Body of pancreas (tissue), 4 donors: ENCODE data around the gene ZNF277. TPM values are rescaled to one million over a fixed set of nuclear protein-coding genes. Genes with fewer than 3 reads are reported as not detected.

Source experiments
- ATAC-seq: fragments of 150-250 bp; one replicate; pipeline ENCODE4 v1.9.1; 2016
- DNase-seq, 4 donors: peaks; one replicate each; pipeline ENCODE4 v3.0.0-alpha.2; 2019
- H3K27ac ChIP-seq, 4 donors: fragments of 200-600 bp; sonication (generic); 1 replicate in 3 of 4; 2 replicates in 1 of 4; pipeline versions ENCODE4 v1.5.1 to v1.6.1; 2016 to 2019; ENCODE audit warnings: mild to moderate bottlenecking in 1 of 4, mixed read lengths in 1 of 4, moderate library complexity in 1 of 4
- H3K27me3 ChIP-seq, 2 donors: fragments of 200-600 bp; sonication (generic); one replicate each; pipeline ENCODE4 v1.6.0; 2016; ENCODE audit warnings: mild to moderate bottlenecking in 1 of 2
- H3K36me3 ChIP-seq, 2 donors: fragments of 200-600 bp; sonication (generic); replicated peaks in 1 of 2; 2 replicates each; pipeline ENCODE4 v1.5.1; 2016; ENCODE audit warnings: low read depth in 2 of 2; ENCODE audit not compliant: insufficient read depth in 1 of 2
- H3K4me1 ChIP-seq: fragments of 200-600 bp; sonication (generic); one replicate; pipeline ENCODE4 v1.6.0; 2016
- H3K4me3 ChIP-seq, 2 donors: fragments of 200-600 bp; sonication (generic); 1 replicate in 1 of 2; 2 replicates in 1 of 2; pipeline ENCODE4 v1.5.1; 2016 to 2019
- H3K9me3 ChIP-seq, 3 donors: fragments of 200-600 bp; sonication (generic); 1 replicate in 2 of 3; 2 replicates in 1 of 3; pipeline ENCODE4 v1.5.1; 2016
- POLR2A ChIP-seq, 3 donors: fragments of 450-650 bp; IDR thresholded peaks; one replicate each; pipeline ENCODE4 v1.6.1; 2016; ENCODE audit warnings: antibody characterized with exemption in 3 of 3, mild to moderate bottlenecking in 2 of 3
- WGBS, 2 donors: methylation state at CpG; one replicate each; pipeline ENCODE4 v1.1.5; 2017; 5-methylcytosine and 5-hydroxymethylcytosine counted together
- intact Hi-C: fragments of 100-400 bp; cut with DNase I; formaldehyde crosslinking; loops from one replicate; pipeline ENCODE4 v1.15.1; 2023
- total RNA-seq, 2 donors: library from RNA; depleted of rRNA; stranded (reverse); fragments of >200 nt; gene quantifications; one replicate each; pipeline ENCODE4 v1.1.0, GENCODE V29; 2016
- TF ChIP-seq, protein P1 (sequence below), 7 experiments: fragments of 450-650 bp in 4 of 7; fragments of 200-600 bp in 3 of 7; sonication (generic) in 3 of 7; IDR thresholded peaks; one replicate each; pipeline ENCODE4 v1.5.1; 2016 to 2019; ENCODE audit warnings: antibody characterized with exemption in 7 of 7

Gene ZNF277
- total RNA-seq, 2 donors from 2014 or later, result 12.9 to 34.0 TPM

- no peaks in the 10 kb centered on the region for H3K36me3 ChIP-seq
- H3K9me3 ChIP-seq, result peaks cover 0 to 4% (median 0%) of the 10 kb centered on the region in 3 donors
- WGBS, 2 donors, result 66 to 84% methylated on average over 3 of the region's 3 CpGs
- no peaks in the 10 kb centered on the region for H3K27me3 ChIP-seq
- H3K27ac ChIP-seq, result no peak overlapping the region
- no peak for DNase-seq
- no peaks in the 10 kb centered on the region for H3K4me1 ChIP-seq
- intact Hi-C loops, result no loop called here
- TF ChIP-seq, protein P1, sequence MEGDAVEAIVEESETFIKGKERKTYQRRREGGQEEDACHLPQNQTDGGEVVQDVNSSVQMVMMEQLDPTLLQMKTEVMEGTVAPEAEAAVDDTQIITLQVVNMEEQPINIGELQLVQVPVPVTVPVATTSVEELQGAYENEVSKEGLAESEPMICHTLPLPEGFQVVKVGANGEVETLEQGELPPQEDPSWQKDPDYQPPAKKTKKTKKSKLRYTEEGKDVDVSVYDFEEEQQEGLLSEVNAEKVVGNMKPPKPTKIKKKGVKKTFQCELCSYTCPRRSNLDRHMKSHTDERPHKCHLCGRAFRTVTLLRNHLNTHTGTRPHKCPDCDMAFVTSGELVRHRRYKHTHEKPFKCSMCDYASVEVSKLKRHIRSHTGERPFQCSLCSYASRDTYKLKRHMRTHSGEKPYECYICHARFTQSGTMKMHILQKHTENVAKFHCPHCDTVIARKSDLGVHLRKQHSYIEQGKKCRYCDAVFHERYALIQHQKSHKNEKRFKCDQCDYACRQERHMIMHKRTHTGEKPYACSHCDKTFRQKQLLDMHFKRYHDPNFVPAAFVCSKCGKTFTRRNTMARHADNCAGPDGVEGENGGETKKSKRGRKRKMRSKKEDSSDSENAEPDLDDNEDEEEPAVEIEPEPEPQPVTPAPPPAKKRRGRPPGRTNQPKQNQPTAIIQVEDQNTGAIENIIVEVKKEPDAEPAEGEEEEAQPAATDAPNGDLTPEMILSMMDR (IDR thresholded peaks at IDR 0.05), result no peak
- TF ChIP-seq POLR2A (IDR thresholded peaks at IDR 0.05), result no peak
- no peak overlapping the region for H3K4me3 ChIP-seq
- no peak for ATAC-seq
Measured at GRCh38 chr7:112361154-112361553, 154.7 kb downstream of the ZNF277 start.

- 92 to 100% methylated on average over 2 of the region's 2 CpGs for WGBS, 2 donors
- Histone ChIP-seq H3K4me1 (no peaks in the 10 kb centered on the region), H3K4me3 (no peak overlapping the region), H3K27ac (no peak overlapping the region), H3K9me3 (peaks cover 0 to 4% (median 0%) of the 10 kb centered on the region in 3 donors), H3K27me3 (no peaks in the 10 kb centered on the region), H3K36me3 (no peaks in the 10 kb centered on the region)
- ATAC-seq, result no peak
- intact Hi-C loops, result no loop called here
- no peak for DNase-seq
- TF ChIP-seq POLR2A (IDR thresholded peaks at IDR 0.05), result no peak
- TF ChIP-seq, protein P1 (IDR thresholded peaks at IDR 0.05), result no peak
Measured at GRCh38 chr7:112362053-112362650, 155.7 kb downstream of the ZNF277 start.

- no peak for TF ChIP-seq POLR2A (IDR thresholded peaks at IDR 0.05)
- TF ChIP-seq, protein P1 (IDR thresholded peaks at IDR 0.05), result no peak
- H3K27ac ChIP-seq, result no peak overlapping the region
- DNase-seq, result no peak
- 63 to 77% methylated on average over 8 of the region's 8 CpGs for WGBS, 2 donors
- no peak overlapping the region for H3K4me3 ChIP-seq
- H3K27me3 ChIP-seq, result no peaks in the 10 kb centered on the region
- ATAC-seq, result no peak
- no peaks in the 10 kb centered on the region for H3K36me3 ChIP-seq
- intact Hi-C loops, result no loop called here
- peaks cover 0 to 4% (median 0%) of the 10 kb centered on the region in 3 donors for H3K9me3 ChIP-seq
- no peaks in the 10 kb centered on the region for H3K4me1 ChIP-seq
Measured at GRCh38 chr7:112362731-112363131, 156.2 kb downstream of the ZNF277 start.

- intact Hi-C loops, result no loop called here
- Histone ChIP-seq H3K36me3 (no peaks in the 10 kb centered on the region), H3K4me1 (no peaks in the 10 kb centered on the region), H3K27ac (no peak overlapping the region), H3K27me3 (no peaks in the 10 kb centered on the region), H3K9me3 (no peaks in the 10 kb centered on the region), H3K4me3 (no peak overlapping the region)
- no peak for TF ChIP-seq POLR2A (IDR thresholded peaks at IDR 0.05)
- TF ChIP-seq, protein P1 (IDR thresholded peaks at IDR 0.05), result no peak
- no peak for DNase-seq
- WGBS, 2 donors, result 95 to 100% methylated on average over 1 of the region's 1 CpG
- ATAC-seq, result no peak
Measured at GRCh38 chr7:112364388-112364787, 157.9 kb downstream of the ZNF277 start.

- H3K9me3 ChIP-seq, result no peaks in the 10 kb centered on the region
- H3K4me1 ChIP-seq, result peaks cover 5% of the 10 kb centered on the region
- no peak for TF ChIP-seq POLR2A (IDR thresholded peaks at IDR 0.05)
- TF ChIP-seq, protein P1 (IDR thresholded peaks at IDR 0.05), result no peak
- no peaks in the 10 kb centered on the region for H3K27me3 ChIP-seq
- intact Hi-C loops, result no loop called here
- H3K27ac ChIP-seq, result no peak overlapping the region
- ATAC-seq, result no peak
- 86 to 96% methylated on average over 3 of the region's 3 CpGs for WGBS, 2 donors
- DNase-seq, result no peak
- no peaks in the 10 kb centered on the region for H3K36me3 ChIP-seq
- H3K4me3 ChIP-seq, result no peak overlapping the region
Measured at GRCh38 chr7:112365551-112365950, 159.1 kb downstream of the ZNF277 start.
